Neural progenitor cell (in vitro differentiated cells): ENCODE data around the gene DCTN3.

Source experiments
- EZH2 ChIP-seq: fragments of 200-600 bp; sonication (generic); IDR thresholded peaks from 2 replicates; pipeline ENCODE4 v1.6.1; 2017; ENCODE audit warnings: antibody characterized with exemption, mild to moderate bottlenecking, moderate library complexity
- EZH2phosphoT487 ChIP-seq: fragments of 200-600 bp; sonication (generic); IDR thresholded peaks from 2 replicates; pipeline ENCODE4 v1.6.1; 2017; ENCODE audit warnings: antibody characterized with exemption
- TF ChIP-seq, protein P1 (sequence below): fragments of 200-600 bp; sonication (generic); IDR thresholded peaks from 2 replicates; pipeline ENCODE4 v1.5.1; 2017; ENCODE audit warnings: antibody characterized with exemption, mild to moderate bottlenecking

DNA sequence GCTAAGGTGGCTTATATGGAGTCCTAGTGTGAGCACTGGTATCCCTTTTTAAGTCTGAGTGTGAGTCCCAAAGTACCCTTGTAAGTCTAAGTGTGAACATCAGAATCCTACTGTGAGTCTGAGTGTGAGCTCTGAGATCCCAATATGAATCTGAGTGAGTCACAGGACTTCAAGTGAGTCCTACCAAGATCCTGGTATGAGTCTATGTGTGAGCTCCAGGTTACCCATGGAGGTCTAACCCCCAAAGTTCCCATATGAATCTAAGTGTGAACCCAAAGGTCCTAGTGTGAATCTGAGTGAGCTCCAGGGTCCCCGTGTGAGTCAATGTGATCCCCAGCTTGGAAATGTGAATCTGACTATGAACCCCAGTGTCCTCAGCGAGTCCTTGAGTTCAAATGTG is 33.0 kb downstream of the DCTN3 start:
- TF ChIP-seq, protein P1, sequence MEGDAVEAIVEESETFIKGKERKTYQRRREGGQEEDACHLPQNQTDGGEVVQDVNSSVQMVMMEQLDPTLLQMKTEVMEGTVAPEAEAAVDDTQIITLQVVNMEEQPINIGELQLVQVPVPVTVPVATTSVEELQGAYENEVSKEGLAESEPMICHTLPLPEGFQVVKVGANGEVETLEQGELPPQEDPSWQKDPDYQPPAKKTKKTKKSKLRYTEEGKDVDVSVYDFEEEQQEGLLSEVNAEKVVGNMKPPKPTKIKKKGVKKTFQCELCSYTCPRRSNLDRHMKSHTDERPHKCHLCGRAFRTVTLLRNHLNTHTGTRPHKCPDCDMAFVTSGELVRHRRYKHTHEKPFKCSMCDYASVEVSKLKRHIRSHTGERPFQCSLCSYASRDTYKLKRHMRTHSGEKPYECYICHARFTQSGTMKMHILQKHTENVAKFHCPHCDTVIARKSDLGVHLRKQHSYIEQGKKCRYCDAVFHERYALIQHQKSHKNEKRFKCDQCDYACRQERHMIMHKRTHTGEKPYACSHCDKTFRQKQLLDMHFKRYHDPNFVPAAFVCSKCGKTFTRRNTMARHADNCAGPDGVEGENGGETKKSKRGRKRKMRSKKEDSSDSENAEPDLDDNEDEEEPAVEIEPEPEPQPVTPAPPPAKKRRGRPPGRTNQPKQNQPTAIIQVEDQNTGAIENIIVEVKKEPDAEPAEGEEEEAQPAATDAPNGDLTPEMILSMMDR, result no peak
- TF ChIP-seq EZH2, result no peak
- TF ChIP-seq EZH2phosphoT487, result no peak
